B cell (primary cell): ENCODE measurements around the gene GIPC3.

Experiments used
- CTCF ChIP-seq: fragments of 200-600 bp; IDR thresholded peaks from one replicate; pipeline ENCODE4 v1.8.0; 2022; ENCODE audit warnings: antibody characterized with exemption, mild to moderate bottlenecking
- EZH2 ChIP-seq: IDR thresholded peaks from 2 replicates; pipeline ENCODE4 v1.6.1; 2012; ENCODE audit warnings: borderline replicate concordance, low read depth, mild to moderate bottlenecking, moderate library complexity, low read length; ENCODE audit not compliant: insufficient read depth, poor library complexity, severe bottlenecking

GRCh38 chr19:3537438-3538240 is 47.6 kb upstream of the GIPC3 start:
- TF ChIP-seq CTCF (no peak), EZH2 (no peak)
